GM08714 (cell line): Measurements from ENCODE around the gene NCAM2.

ENCODE experiments used
- H3K4me3 ChIP-seq: fragments of 200-500 bp; sonication (Bioruptor generic); 2 replicates; pipeline ENCODE4 v1.5.1; 2014; ENCODE audit warnings: mild to moderate bottlenecking, low read length, inconsistent platforms
- ZNF274 ChIP-seq: IDR thresholded peaks from 2 replicates; pipeline ENCODE4 v1.6.1; 2012; ENCODE audit warnings: mild to moderate bottlenecking, low read depth, low read length

NCAM2 gene

GRCh38 chr21:21002153-21002552 lies 3.9 kb downstream of the NCAM2 start:
- TF ChIP-seq ZNF274, result no peak
- H3K4me3 ChIP-seq, result no peak overlapping the region

GRCh38 chr21:21003701-21004100 lies 5.5 kb downstream of the NCAM2 start:
- H3K4me3 ChIP-seq, result no peak overlapping the region
- TF ChIP-seq ZNF274, result no peak

- TF ChIP-seq ZNF274, result no peak
Measured at GRCh38 chr21:21007606-21008005, 9.4 kb downstream of the NCAM2 start.

GRCh38 chr21:21010228-21010627 lies 12.0 kb downstream of the NCAM2 start:
- no peak for TF ChIP-seq ZNF274
- H3K4me3 ChIP-seq, result no peak overlapping the region

More at GRCh38 chr21:21007606-21008005, 9.4 kb downstream of the NCAM2 start:
- no peak overlapping the region for H3K4me3 ChIP-seq

- no peak overlapping the region for H3K4me3 ChIP-seq
- no peak for TF ChIP-seq ZNF274
Measured at GRCh38 chr21:21010698-21011097, 12.5 kb downstream of the NCAM2 start.

- no peak for TF ChIP-seq ZNF274
- no peak overlapping the region for H3K4me3 ChIP-seq
Measured at GRCh38 chr21:21018821-21019220, 20.6 kb downstream of the NCAM2 start.

- no peak overlapping the region for H3K4me3 ChIP-seq
- no peak for TF ChIP-seq ZNF274
Measured at GRCh38 chr21:21019681-21020080, 21.5 kb downstream of the NCAM2 start.

- TF ChIP-seq ZNF274, result no peak
- H3K4me3 ChIP-seq, result no peak overlapping the region
Measured at GRCh38 chr21:21025742-21026141, 27.5 kb downstream of the NCAM2 start.

- H3K4me3 ChIP-seq, result no peak overlapping the region
- TF ChIP-seq ZNF274, result no peak
Measured at GRCh38 chr21:21028275-21028820, 30.1 kb downstream of the NCAM2 start.

- H3K4me3 ChIP-seq, result no peak overlapping the region
- no peak for TF ChIP-seq ZNF274
Measured at GRCh38 chr21:21029164-21029563, 31.0 kb downstream of the NCAM2 start.

GRCh38 chr21:21030311-21030710 lies 32.1 kb downstream of the NCAM2 start:
- TF ChIP-seq ZNF274, result no peak
- no peak overlapping the region for H3K4me3 ChIP-seq

GRCh38 chr21:21034036-21034435 lies 35.8 kb downstream of the NCAM2 start:
- no peak for TF ChIP-seq ZNF274

GRCh38 chr21:21039624-21040170 lies 41.5 kb downstream of the NCAM2 start:
- H3K4me3 ChIP-seq, result no peak overlapping the region
- no peak for TF ChIP-seq ZNF274

More at GRCh38 chr21:21034036-21034435, 35.8 kb downstream of the NCAM2 start:
- no peak overlapping the region for H3K4me3 ChIP-seq

GRCh38 chr21:21045518-21045917 lies 47.3 kb downstream of the NCAM2 start:
- no peak overlapping the region for H3K4me3 ChIP-seq

GRCh38 chr21:21046063-21046462 lies 47.9 kb downstream of the NCAM2 start:
- no peak overlapping the region for H3K4me3 ChIP-seq
- TF ChIP-seq ZNF274, result no peak

More at GRCh38 chr21:21045518-21045917, 47.3 kb downstream of the NCAM2 start:
- TF ChIP-seq ZNF274, result no peak
